SKM-1 treated with dmso at 0.1 percent for 144 hours (cell line): ENCODE measurements around the gene C6orf89.
A peak's percentile ranks its signal among the peaks of the same experiment; 100 is the strongest.

ENCODE experiments used
- DNase-seq: peaks from one replicate; lab custom pipeline; 2025; ENCODE audit not compliant: unreplicated experiment; lab: John Stamatoyannopoulos, UW

Gene C6orf89

DNA sequence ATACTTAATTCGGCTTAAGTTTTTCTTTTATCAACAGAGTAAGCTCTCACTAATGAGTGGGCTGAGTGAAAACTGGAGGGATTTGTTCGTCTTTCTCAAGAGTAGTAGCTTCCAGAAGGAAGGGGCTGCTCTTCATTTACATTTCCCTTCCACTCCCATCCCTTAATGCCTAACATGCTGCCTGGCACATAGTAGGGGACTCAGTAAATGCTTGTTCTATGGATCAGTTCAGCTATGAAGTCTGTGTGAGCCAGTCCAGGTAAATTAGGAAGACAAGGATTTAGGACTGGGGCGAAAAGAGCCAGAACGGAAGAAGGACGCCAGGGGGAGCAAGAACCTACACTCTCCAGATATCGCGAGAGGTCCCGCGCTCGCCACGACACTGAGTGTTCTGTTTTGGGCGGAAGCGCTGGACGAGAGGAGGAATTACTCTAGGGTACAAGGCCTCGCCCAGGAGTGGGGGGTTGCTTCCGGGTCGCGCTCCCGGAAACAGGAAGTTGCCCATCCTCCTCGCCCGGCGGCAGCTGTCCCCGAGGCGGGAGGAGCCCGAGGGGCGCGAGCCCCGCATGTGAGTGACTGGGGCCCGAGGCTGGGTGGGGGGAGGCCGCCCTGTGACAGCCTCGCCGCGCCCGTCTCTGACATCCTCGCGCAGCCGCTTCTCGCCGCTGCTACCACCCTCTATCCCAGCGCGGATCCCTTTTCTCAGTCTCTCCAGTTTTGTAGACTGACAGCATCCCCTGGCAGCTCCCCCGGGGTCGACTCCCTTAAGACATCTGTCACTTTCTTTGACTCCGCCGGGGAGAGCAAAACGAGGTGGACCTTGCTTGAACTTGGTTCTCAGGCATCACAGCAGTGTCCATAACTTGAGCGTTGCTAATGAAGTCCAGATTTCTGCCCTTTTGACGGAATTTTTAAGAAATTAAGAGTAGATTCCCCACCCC, at the start of gene C6orf89:
C6orf89 (plus strand) TSS at position 492 of the 941 bp plus-strand sequence. CDS start 13,493 bp downstream, outside the sequence.
- peak; percentile 96 for DNase-seq

GRCh38 chr6:36836111-36837021, 49.4 kb upstream of the C6orf89 start:
- no peak for DNase-seq

- no peak for DNase-seq
Measured at GRCh38 chr6:36837022-36837339, 48.8 kb upstream of the C6orf89 start.

DNA sequence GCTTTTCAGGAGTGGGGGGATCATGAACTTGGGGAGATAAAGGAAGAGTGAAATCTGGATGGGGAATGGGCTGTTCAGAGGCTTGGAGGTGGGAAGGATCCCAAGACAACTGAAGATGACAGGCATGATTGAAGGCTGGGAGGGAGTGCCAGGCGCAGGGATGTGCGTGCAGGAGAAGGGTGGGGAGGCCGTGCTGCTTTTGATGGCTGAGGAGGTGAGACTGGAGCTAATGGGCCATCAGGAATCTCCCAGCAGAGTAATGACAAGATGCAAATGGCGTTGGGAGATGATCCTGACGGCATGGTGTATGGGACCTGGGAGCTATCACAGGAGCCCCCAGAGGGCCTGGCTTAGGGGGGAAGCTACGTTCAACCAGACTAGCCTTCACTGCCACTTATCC, 48.1 kb upstream of the C6orf89 start:
- no peak for DNase-seq

DNA sequence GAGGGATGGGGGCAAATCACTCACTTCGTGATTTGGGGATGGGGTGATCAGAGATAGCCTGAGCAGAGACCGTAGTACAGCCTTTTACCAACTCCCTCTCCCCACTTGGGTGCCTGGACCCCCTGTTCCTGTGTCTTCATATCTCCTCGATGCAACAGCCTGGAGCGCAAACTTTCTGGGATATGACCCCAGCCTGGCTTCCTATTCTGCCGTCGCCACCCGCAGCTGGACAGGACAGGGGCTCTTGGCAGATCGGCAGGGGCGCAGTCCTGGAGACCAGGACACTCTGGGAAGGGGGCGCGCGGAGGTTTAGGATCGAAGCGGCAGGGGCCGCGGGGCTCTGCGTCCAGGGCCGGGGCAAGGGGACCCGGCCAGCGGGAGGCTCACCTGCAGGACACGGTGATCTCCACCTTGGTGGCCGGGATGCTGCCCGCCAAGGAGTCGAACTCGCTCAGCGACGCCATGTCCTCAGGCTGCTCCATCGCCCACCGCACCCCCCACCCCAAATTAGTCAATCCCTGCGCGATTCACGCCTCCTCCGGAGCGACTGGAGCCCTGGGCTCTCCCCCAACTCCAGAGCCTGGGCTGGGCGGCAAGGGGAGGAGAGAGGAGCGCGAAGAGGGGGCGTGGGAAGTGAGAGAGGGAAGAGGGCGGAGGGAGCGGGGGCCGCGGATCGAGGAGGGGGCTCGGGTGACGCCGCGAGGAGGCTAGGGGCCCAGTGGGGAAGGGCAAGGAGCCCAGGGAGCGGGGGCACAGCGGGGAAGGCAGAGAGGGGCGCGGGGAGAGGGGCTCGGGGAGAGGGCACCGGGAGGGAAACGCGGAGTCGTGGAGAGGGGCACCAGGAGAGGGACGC, 46.6 kb upstream of the C6orf89 start, which contains the start of gene CPNE5:
CPNE5 (minus strand) TSS at position 549 of the 853 bp plus-strand sequence; CDS start at position 482, 67 bp downstream.
- no peak for DNase-seq

DNA sequence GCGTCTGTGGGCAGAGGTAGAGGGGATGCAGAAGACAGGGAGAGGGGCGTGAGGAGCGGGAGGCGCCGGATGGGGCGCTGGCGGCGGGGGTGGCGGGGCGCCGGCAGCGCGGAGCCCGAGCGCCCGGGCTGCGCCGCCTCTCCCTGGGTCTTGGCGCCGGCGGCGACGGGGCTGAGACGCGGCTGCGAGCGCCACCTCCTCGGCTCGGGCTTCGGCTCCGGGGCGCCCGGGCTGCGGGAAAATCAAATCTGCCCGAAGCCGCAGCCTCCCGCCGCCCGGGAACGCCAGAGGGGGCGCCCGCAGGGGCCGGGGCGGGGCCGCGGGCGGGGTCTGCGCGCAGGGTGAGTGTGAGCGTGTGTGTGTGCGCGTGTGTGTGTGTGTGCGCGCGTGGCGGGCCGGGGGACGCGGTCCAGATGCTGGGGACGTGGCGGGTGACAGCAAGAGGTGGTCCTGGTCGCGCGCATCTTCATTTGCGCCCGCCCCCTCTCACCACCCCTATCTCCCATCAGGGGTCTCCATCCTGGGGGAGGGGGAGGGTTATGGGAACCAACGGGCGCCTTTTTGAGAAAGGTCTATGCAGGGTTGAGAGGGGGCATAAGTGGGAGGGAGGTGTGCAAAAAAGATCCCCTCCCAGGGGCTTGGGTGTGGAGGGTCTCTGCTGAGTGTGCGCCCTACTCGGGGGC, 45.9 kb upstream of the C6orf89 start:
- DNase-seq = no peak

GRCh38 chr6:36840432-36841403, 45.0 kb upstream of the C6orf89 start:
- DNase-seq = no peak

GRCh38 chr6:36841756-36842155, 44.0 kb upstream of the C6orf89 start:
- DNase-seq = no peak

- DNase-seq = no peak
Measured at GRCh38 chr6:36843170-36843569, 42.6 kb upstream of the C6orf89 start.

GRCh38 chr6:36844232-36845170, 41.3 kb upstream of the C6orf89 start:
- no peak for DNase-seq

GRCh38 chr6:36845233-36845632, 40.5 kb upstream of the C6orf89 start:
- DNase-seq = no peak

GRCh38 chr6:36847152-36847551, 38.6 kb upstream of the C6orf89 start:
- no peak for DNase-seq

DNA sequence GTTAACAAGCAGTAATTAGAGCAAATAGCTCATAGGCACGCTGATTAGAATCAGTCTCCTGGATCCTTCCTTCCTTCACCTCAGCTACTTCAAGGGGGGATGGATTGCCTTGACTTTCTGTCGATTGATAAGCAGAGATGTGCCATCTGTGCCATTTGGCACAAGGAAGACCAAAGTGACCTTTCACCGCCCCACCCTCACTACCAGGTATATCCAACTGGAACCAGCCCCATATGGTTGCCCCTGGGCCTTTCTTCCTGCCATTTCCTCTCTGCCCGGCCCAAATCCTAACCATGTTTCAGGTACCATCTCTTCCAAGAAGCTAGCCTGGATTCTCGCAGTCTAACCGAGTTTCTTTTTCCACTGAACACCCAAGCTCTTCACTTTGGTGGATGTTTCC, 37.8 kb upstream of the C6orf89 start:
- DNase-seq = no peak

GRCh38 chr6:36848658-36849441, 36.9 kb upstream of the C6orf89 start:
- DNase-seq = no peak

GRCh38 chr6:36850021-36850420, 35.7 kb upstream of the C6orf89 start:
- peak; percentile 43 for DNase-seq

GRCh38 chr6:36851149-36851614, 34.6 kb upstream of the C6orf89 start:
- DNase-seq = peak; percentile 59

- peak; percentile 77 for DNase-seq
Measured at GRCh38 chr6:36851626-36852025, 34.1 kb upstream of the C6orf89 start.
